ENCODE data around the gene RTN4RL2.
A peak's percentile ranks its signal among the peaks of the same experiment; 100 is the strongest.
"Not testable (repeated sequence)": the region's sequence is repeated elsewhere in the genome, so short reads cannot be mapped to it uniquely, and the experiment has no call there.

Gene RTN4RL2

GRCh38 chr11:57432714-57433163 is 27.6 kb upstream of the RTN4RL2 start:
- DNase-seq (ENCODE audit: low spot score): no peak

GRCh38 chr11:57434640-57435546 is 25.4 kb upstream of the RTN4RL2 start:
- no peak for DNase-seq (ENCODE audit: low spot score)

- no peak for DNase-seq (ENCODE audit: low spot score)
These were observed 24.3 kb upstream of the RTN4RL2 start for GRCh38 chr11:57436031-57436430.

GRCh38 chr11:57438345-57439285 is 21.7 kb upstream of the RTN4RL2 start:
- no peak for DNase-seq (ENCODE audit: low spot score)

GRCh38 chr11:57439786-57440185 is 20.5 kb upstream of the RTN4RL2 start:
- DNase-seq (ENCODE audit: low spot score): no peak

GRCh38 chr11:57440744-57441414 is 19.4 kb upstream of the RTN4RL2 start:
- DNase-seq (ENCODE audit: low spot score): no peak

- DNase-seq (ENCODE audit: low spot score): no peak
These were observed 15.8 kb upstream of the RTN4RL2 start for GRCh38 chr11:57444362-57445121.

- not testable (repeated sequence) for DNase-seq (ENCODE audit: low spot score)
These were observed 15.3 kb upstream of the RTN4RL2 start for GRCh38 chr11:57445122-57445394.

GRCh38 chr11:57446055-57446454 is 14.3 kb upstream of the RTN4RL2 start:
- no peak for DNase-seq (ENCODE audit: low spot score)

GRCh38 chr11:57453543-57454177 is 6.7 kb upstream of the RTN4RL2 start:
- no peak for DNase-seq (ENCODE audit: low spot score)

GRCh38 chr11:57456960-57457642 is 3.2 kb upstream of the RTN4RL2 start:
- DNase-seq (ENCODE audit: low spot score): peak; percentile 76

GRCh38 chr11:57457643-57458023 is 2.7 kb upstream of the RTN4RL2 start:
- no peak for DNase-seq (ENCODE audit: low spot score)

GRCh38 chr11:57458060-57458409 is 2.3 kb upstream of the RTN4RL2 start:
- DNase-seq (ENCODE audit: low spot score): no peak

- DNase-seq (ENCODE audit: low spot score): peak; percentile 40
These were observed 1.7 kb upstream of the RTN4RL2 start for GRCh38 chr11:57458410-57459163.

- DNase-seq (ENCODE audit: low spot score): peak; percentile 18
These were observed 935 bp upstream of the RTN4RL2 start for GRCh38 chr11:57459164-57460021.

- no peak for DNase-seq (ENCODE audit: low spot score)
These were observed 726 bp downstream of the RTN4RL2 start for GRCh38 chr11:57460758-57461749.

GRCh38 chr11:57461841-57462489 is 1.6 kb downstream of the RTN4RL2 start:
- DNase-seq (ENCODE audit: low spot score): no peak
